GM10266 (cell line): ENCODE measurements around the gene NUP93.

ENCODE experiments used
- DNase-seq: peaks from one replicate; pipeline ENCODE4 v3.0.0; 2012; ENCODE audit errors: extremely low spot score
- CTCF ChIP-seq: IDR thresholded peaks from 2 replicates; pipeline ENCODE4 v1.5.1; 2012; ENCODE audit warnings: mild to moderate bottlenecking, low read depth; ENCODE audit not compliant: control insufficient read depth, insufficient read depth; ENCODE audit errors: missing control alignments

NUP93 gene

GRCh38 chr16:56729735-56730662 lies at the start of gene NUP93:
NUP93 (plus strand) TSS chr16:56730129; CDS start chr16:56748248, 18,119 bp downstream.
- DNase-seq: peak; percentile 92
- TF ChIP-seq CTCF: no peak

DNA sequence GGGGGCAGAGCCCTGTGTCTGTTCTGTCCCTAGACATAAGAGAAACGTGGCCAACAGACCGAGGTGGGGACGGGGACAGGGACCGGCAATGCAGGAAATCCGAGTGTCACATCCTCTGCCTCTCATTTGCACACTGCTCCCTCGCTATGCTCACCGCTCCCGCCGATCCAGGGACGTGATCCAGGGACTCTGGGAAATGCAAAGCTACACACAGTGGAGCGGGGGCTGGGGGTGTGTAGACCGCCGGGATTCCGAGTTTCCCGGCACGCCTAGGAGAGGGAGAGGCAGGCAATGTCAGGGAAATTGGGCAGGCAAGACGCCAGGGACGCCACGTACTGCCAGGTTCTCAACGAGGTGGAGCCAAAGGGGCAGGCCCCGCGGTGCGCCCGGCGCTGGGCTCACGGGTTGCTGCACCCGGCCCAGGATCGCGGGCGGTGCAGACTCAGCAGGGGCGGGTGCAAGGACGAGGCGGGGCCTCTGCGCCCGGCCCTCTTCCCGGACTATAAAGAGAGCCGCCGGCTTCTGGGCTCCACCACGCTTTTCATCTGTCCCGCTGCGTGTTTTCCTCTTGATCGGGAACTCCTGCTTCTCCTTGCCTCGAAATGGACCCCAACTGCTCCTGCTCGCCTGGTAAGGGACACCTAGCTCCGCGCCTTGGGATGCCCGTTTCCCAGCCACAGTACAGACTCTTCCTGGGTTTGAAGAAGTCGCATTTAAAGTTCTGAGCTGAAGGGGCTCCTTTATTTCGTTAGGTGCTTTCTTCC lies 47.8 kb upstream of the NUP93 start, which contains the start of gene MT1X:
Gene MT1X, plus strand, starts transcription at position 532 of the 764 bp plus-strand sequence. Its CDS starts 71 bp downstream, at position 603.
- no peak for TF ChIP-seq CTCF
- DNase-seq: peak; percentile 89

GRCh38 chr16:56682703-56683397 lies 47.1 kb upstream of the NUP93 start:
- TF ChIP-seq CTCF: no peak
- DNase-seq: no peak

GRCh38 chr16:56683424-56684172 lies 46.3 kb upstream of the NUP93 start:
- DNase-seq: no peak
- TF ChIP-seq CTCF: no peak

DNA sequence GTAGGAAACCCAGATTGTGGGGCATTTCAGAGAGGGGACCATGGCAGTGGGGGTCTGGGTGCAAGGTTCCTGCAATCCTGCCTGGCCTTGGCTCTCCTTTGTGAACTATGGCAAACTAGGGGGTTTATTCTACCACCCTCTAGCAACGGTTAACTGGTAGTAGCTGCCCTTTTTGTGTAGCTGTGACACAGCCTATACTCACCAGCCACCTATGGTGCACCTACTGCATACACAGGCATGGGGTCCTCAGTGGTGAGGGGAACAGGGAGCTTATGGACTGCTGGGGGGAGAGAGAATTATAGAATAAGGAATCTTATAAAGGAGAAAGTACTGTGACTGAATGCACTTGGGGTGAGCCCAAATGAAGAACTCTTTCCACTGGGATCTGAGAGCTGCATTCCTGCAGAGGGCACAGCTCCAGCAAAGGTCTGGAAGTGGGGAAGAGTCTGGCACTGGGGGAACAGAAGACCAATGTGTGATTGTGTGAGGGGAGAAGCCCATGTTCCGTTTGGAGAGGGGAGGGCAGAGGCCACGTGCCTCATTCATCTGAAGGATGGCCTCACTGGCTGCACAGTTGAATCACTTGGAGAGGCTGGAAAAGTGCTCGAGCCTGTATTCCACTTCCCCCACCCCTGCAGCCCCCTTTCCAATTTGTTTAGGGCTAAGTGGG lies 45.5 kb upstream of the NUP93 start:
- TF ChIP-seq CTCF: no peak
- DNase-seq: no peak
